T-cell (primary cell): ENCODE data around the gene KIF1A. TPM values are rescaled to one million over a fixed set of nuclear protein-coding genes. Genes with fewer than 3 reads are reported as not detected.

Source experiments
- ATAC-seq, 4 experiments: fragments of 200-7000 bp in 3 of 4; fragments of 150-1000 bp in 1 of 4; cut with Tn5 transposase; replicated peaks in 1 of 4; 1 replicate in 3 of 4; 2 replicates in 1 of 4; pipeline ENCODE4 v1.10.0; 2021; ENCODE audit warnings: moderate library complexity in 3 of 4, mild to moderate bottlenecking in 2 of 4, moderate number of reproducible peaks in 1 of 4
- CTCF ChIA-PET, 2 donors: fragments of 300-600 bp; sonication (Branson Sonifier 250); formaldehyde crosslinking; loops; one replicate each; lab custom pipeline; 2022; ENCODE audit warnings: antibody characterized with exemption in 2 of 2; lab: Charles Lee
- POLR2A ChIA-PET, 2 donors: fragments of 300-600 bp; sonication (Branson Sonifier 250); formaldehyde crosslinking; loops; one replicate each; lab custom pipeline; 2022; ENCODE audit warnings: antibody characterized with exemption in 2 of 2; lab: Charles Lee
- DNase-seq, 35 experiments: peaks; one replicate each; pipeline versions ENCODE4 v3.0.0 to v3.0.0-alpha.2; 2013 to 2023
- H3K27ac ChIP-seq: one replicate; pipeline ENCODE4 v1.5.1; 2013; ENCODE audit warnings: low read length
- H3K27me3 ChIP-seq, 2 experiments: replicated peaks in 1 of 2; 1 replicate in 1 of 2; 2 replicates in 1 of 2; pipeline versions ENCODE4 v1.6.1 to v1.7.0; 2013; ENCODE audit warnings: low read length in 1 of 2, mixed read lengths in 1 of 2; ENCODE audit not compliant: control insufficient read depth in 2 of 2, insufficient read depth in 2 of 2; ENCODE audit errors: extremely low read depth in 1 of 2
- H3K36me3 ChIP-seq, 2 donors: 1 replicate in 1 of 2; 2 replicates in 1 of 2; pipeline versions ENCODE4 v1.6.1 to v1.7.0; 2013; ENCODE audit warnings: low read length in 1 of 2; ENCODE audit not compliant: control insufficient read depth in 2 of 2, insufficient read depth in 1 of 2; ENCODE audit errors: extremely low read depth in 1 of 2
- H3K4me1 ChIP-seq, 2 experiments: 1 replicate in 1 of 2; 2 replicates in 1 of 2; pipeline versions ENCODE4 v1.6.1 to v1.7.0; 2013; ENCODE audit warnings: low read length in 2 of 2, mixed read lengths in 1 of 2; ENCODE audit not compliant: insufficient read depth in 2 of 2, control insufficient read depth in 1 of 2; ENCODE audit errors: extremely low read depth in 1 of 2
- H3K4me3 ChIP-seq, 2 donors: 1 replicate in 1 of 2; 2 replicates in 1 of 2; pipeline versions ENCODE4 v1.5.1 to v1.7.0; 2013; ENCODE audit warnings: mild to moderate bottlenecking in 2 of 2, low read length in 1 of 2, moderate library complexity in 1 of 2; ENCODE audit not compliant: control insufficient read depth in 1 of 2; ENCODE audit errors: extremely low read depth in 1 of 2
- H3K9me3 ChIP-seq: 2 replicates; pipeline ENCODE4 v1.7.0; 2013
- H3K27ac Mint-ChIP-seq, 2 donors: one replicate each; pipeline ENCODE4 v1.8.0; 2020 to 2021; ENCODE audit warnings: mild to moderate bottlenecking in 2 of 2, mixed read lengths in 2 of 2
- H3K27me3 Mint-ChIP-seq, 2 donors: one replicate each; pipeline ENCODE4 v1.8.0; 2021 to 2022; ENCODE audit warnings: mixed read lengths in 2 of 2
- H3K36me3 Mint-ChIP-seq: one replicate; pipeline ENCODE4 v1.8.0; 2021; ENCODE audit warnings: mixed read lengths
- H3K4me1 Mint-ChIP-seq, 3 donors: one replicate each; pipeline ENCODE4 v1.8.0; 2020 to 2022; ENCODE audit warnings: mixed read lengths in 3 of 3, mild to moderate bottlenecking in 1 of 3
- H3K4me3 Mint-ChIP-seq, 3 donors: one replicate each; pipeline ENCODE4 v1.8.0; 2020 to 2022; ENCODE audit warnings: mild to moderate bottlenecking in 3 of 3, mixed read lengths in 3 of 3, moderate library complexity in 3 of 3
- H3K9me3 Mint-ChIP-seq, 3 donors: one replicate each; pipeline ENCODE4 v1.8.0; 2020 to 2022; ENCODE audit warnings: mixed read lengths in 3 of 3
- WGBS: methylation state at CpG from one replicate; pipeline ENCODE4 v1.1.5; 2013; ENCODE audit warnings: missing lambda C conversion rate; ENCODE audit not compliant: insufficient coverage; 5-methylcytosine and 5-hydroxymethylcytosine counted together
- total RNA-seq, 35 experiments: library from RNA in 6 of 35; stranded (reverse) in 6 of 35; fragments of 120-200 nt in 1 of 35; gene quantifications; one replicate each; pipeline versions ENCODE4 v1.2.1 to v1.2.4 and lab custom pipeline; 2013 to 2026

KIF1A gene
- total RNA-seq, 5 donors from 2014 or later (not counting 1 experiment from before 2014, with no cell fraction given), result 0.43 to 0.58 (median 0.51) TPM; not detected in 2

GRCh38 chr2:240672701-240673190 lies 147.3 kb downstream of the KIF1A start:
- WGBS, result 18% methylated on average over 55 of the region's 55 CpGs
- H3K36me3 ChIP-seq, result no peaks in the 10 kb centered on the region
- no peaks in the 10 kb centered on the region for H3K4me1 Mint-ChIP-seq
- H3K4me1 ChIP-seq, result no peaks in the 10 kb centered on the region
- no peak for ATAC-seq
- H3K27me3 ChIP-seq, result peaks cover 2 to 23% of the 10 kb centered on the region in 2 experiments
- H3K27me3 Mint-ChIP-seq, result peaks cover 17 to 31% of the 10 kb centered on the region in 2 donors
- ChIA-PET CTCF (interaction anchor here in 1 of 2 donors (0.6 kb wide), 1 partner anchor 50 kb away, joined by 5 read pairs; no protein-coding TSS in a partner anchor), POLR2A (no interaction called here)
- H3K36me3 Mint-ChIP-seq, result no peaks in the 10 kb centered on the region
- no peaks in the 10 kb centered on the region for H3K9me3 Mint-ChIP-seq
- no peak overlapping the region for H3K4me3 ChIP-seq
- no peaks in the 10 kb centered on the region for H3K9me3 ChIP-seq
- DNase-seq, result no peak
- no peak overlapping the region for H3K4me3 Mint-ChIP-seq
- no peak overlapping the region for H3K27ac ChIP-seq
- no peak overlapping the region for H3K27ac Mint-ChIP-seq

- H3K9me3 Mint-ChIP-seq, result no peaks in the 10 kb centered on the region
- DNase-seq, result no peak
- CTCF ChIA-PET, result interaction anchor here in 1 of 2 donors (0.6 kb wide), 1 partner anchor 50 kb away, joined by 5 read pairs; no protein-coding TSS in a partner anchor
Measured at GRCh38 chr2:240672076-240672700, 147.8 kb downstream of the KIF1A start.

GRCh38 chr2:240670950-240671349 lies 149.1 kb downstream of the KIF1A start:
- H3K4me1 Mint-ChIP-seq, result no peaks in the 10 kb centered on the region
- no peaks in the 10 kb centered on the region for H3K36me3 Mint-ChIP-seq
- Histone ChIP-seq H3K27me3 (peaks cover 2 to 20% of the 10 kb centered on the region in 2 experiments), H3K4me1 (no peaks in the 10 kb centered on the region), H3K36me3 (no peaks in the 10 kb centered on the region), H3K27ac (no peak overlapping the region), H3K4me3 (no peak overlapping the region), H3K9me3 (no peaks in the 10 kb centered on the region)
- ChIA-PET POLR2A (no interaction called here), CTCF (no interaction called here)
- peaks cover 27 to 43% of the 10 kb centered on the region in 2 donors for H3K27me3 Mint-ChIP-seq
- H3K9me3 Mint-ChIP-seq, result peaks cover 0 to 4% (median 0%) of the 10 kb centered on the region in 3 donors
- H3K4me3 Mint-ChIP-seq, result no peak overlapping the region
- 86% methylated on average over 3 of the region's 4 CpGs for WGBS
- no peak for DNase-seq
- no peak overlapping the region for H3K27ac Mint-ChIP-seq
- ATAC-seq, result no peak

More at GRCh38 chr2:240672076-240672700, 147.8 kb downstream of the KIF1A start:
- Histone ChIP-seq H3K27ac (no peak overlapping the region), H3K9me3 (no peaks in the 10 kb centered on the region), H3K36me3 (no peaks in the 10 kb centered on the region), H3K27me3 (peaks cover 2 to 23% of the 10 kb centered on the region in 2 experiments), H3K4me1 (no peaks in the 10 kb centered on the region), H3K4me3 (no peak overlapping the region)
- WGBS, result 55% methylated on average over 43 of the region's 46 CpGs
- peaks cover 21 to 34% of the 10 kb centered on the region in 2 donors for H3K27me3 Mint-ChIP-seq
- no peaks in the 10 kb centered on the region for H3K4me1 Mint-ChIP-seq
- no peak overlapping the region for H3K4me3 Mint-ChIP-seq
- no peaks in the 10 kb centered on the region for H3K36me3 Mint-ChIP-seq
- ATAC-seq, result no peak
- H3K27ac Mint-ChIP-seq, result no peak overlapping the region
- POLR2A ChIA-PET, result no interaction called here

GRCh38 chr2:240670402-240670801 lies 149.6 kb downstream of the KIF1A start:
- Mint-ChIP-seq H3K4me3 (no peak overlapping the region), H3K36me3 (no peaks in the 10 kb centered on the region), H3K27me3 (peaks cover 29 to 43% of the 10 kb centered on the region in 2 donors), H3K4me1 (no peaks in the 10 kb centered on the region), H3K9me3 (peaks cover 0 to 7% (median 0%) of the 10 kb centered on the region in 3 donors), H3K27ac (no peak overlapping the region)
- H3K27me3 ChIP-seq, result peaks cover 4 to 20% of the 10 kb centered on the region in 2 experiments
- H3K4me3 ChIP-seq, result no peak overlapping the region
- H3K36me3 ChIP-seq, result no peaks in the 10 kb centered on the region
- ATAC-seq (no peak), DNase-seq (no peak)
- CTCF ChIA-PET, result no interaction called here
- H3K9me3 ChIP-seq, result no peaks in the 10 kb centered on the region
- POLR2A ChIA-PET, result no interaction called here
- H3K4me1 ChIP-seq, result no peaks in the 10 kb centered on the region
- no peak overlapping the region for H3K27ac ChIP-seq
- 91% methylated on average over 7 of the region's 7 CpGs for WGBS

GRCh38 chr2:240664622-240665021 lies 155.4 kb downstream of the KIF1A start:
- peaks cover 4% of the 10 kb centered on the region for H3K36me3 Mint-ChIP-seq
- WGBS, result no CpG with 5 or more reads among the region's 1 CpG
- ATAC-seq (no peak), DNase-seq (no peak)
- peaks cover 3 to 6% of the 10 kb centered on the region in 2 experiments for H3K27me3 ChIP-seq
- no peak overlapping the region for H3K4me3 Mint-ChIP-seq
- no peak overlapping the region for H3K4me3 ChIP-seq
- no peaks in the 10 kb centered on the region for H3K4me1 ChIP-seq
- ChIA-PET POLR2A (no interaction called here), CTCF (no interaction called here)
- no peaks in the 10 kb centered on the region for H3K36me3 ChIP-seq
- no peak overlapping the region for H3K27ac Mint-ChIP-seq
- H3K27ac ChIP-seq, result no peak overlapping the region
- H3K4me1 Mint-ChIP-seq, result no peaks in the 10 kb centered on the region
- H3K27me3 Mint-ChIP-seq, result peaks cover 17 to 35% of the 10 kb centered on the region in 2 donors
- no peaks in the 10 kb centered on the region for H3K9me3 ChIP-seq
- H3K9me3 Mint-ChIP-seq, result peaks cover 0 to 17% (median 4%) of the 10 kb centered on the region in 3 donors
